Activated naive CD8-positive, alpha-beta T cell treated with anti-CD3 and anti-CD28 coated beads for 36 hours (primary cell): ENCODE results near the gene USHBP1. TPM values are rescaled to one million over a fixed set of nuclear protein-coding genes. Genes with fewer than 3 reads are reported as not detected.
A peak's percentile ranks its signal among the peaks of the same experiment; 100 is the strongest.

ENCODE experiments used
- DNase-seq: peaks from one replicate; pipeline ENCODE4 v3.0.0; 2021
- H3K27ac Mint-ChIP-seq: one replicate; pipeline ENCODE4 v1.8.0; 2022; ENCODE audit warnings: mild to moderate bottlenecking, moderate library complexity, mixed read lengths
- H3K27me3 Mint-ChIP-seq: one replicate; pipeline ENCODE4 v1.8.0; 2022; ENCODE audit warnings: mild to moderate bottlenecking, mixed read lengths
- H3K36me3 Mint-ChIP-seq: one replicate; pipeline ENCODE4 v1.8.0; 2021; ENCODE audit warnings: mild to moderate bottlenecking, mixed read lengths
- H3K4me1 Mint-ChIP-seq: one replicate; pipeline ENCODE4 v1.8.0; 2021; ENCODE audit warnings: mixed read lengths
- H3K4me3 Mint-ChIP-seq: one replicate; pipeline ENCODE4 v1.8.0; 2022; ENCODE audit warnings: mild to moderate bottlenecking, moderate library complexity, mixed read lengths
- H3K9me3 Mint-ChIP-seq: one replicate; pipeline ENCODE4 v1.8.0; 2022; ENCODE audit warnings: mixed read lengths
- total RNA-seq, 2 experiments: library from RNA; stranded (reverse); gene quantifications; one replicate each; pipeline ENCODE4 v1.2.3, GENCODE V29; 2021

USHBP1 gene
- total RNA-seq, 2 experiments from 2014 or later: not detected

DNA sequence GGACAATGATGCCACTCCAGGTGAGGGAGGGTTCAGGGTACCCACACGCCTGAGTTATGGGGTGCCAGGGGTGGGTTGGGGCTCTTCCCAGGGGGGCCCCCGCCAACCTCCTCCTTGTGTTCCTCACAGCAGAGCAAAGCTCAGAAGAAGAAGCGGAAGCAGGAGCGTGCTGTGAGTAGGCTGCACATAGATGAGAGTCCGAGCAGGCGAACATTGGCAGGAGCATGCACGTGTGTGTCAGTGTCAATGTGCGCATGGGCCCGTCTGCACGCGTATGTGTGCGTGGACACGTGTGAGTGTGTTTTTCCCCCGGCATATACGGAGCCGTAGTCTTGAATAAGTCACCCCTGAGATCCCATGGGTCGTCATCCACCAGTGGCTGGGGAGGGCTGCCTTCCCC, 61.8 kb downstream of the USHBP1 start:
- H3K27ac Mint-ChIP-seq: no peak overlapping the region
- H3K4me1 Mint-ChIP-seq: no peaks in the 10 kb centered on the region
- no peaks in the 10 kb centered on the region for H3K9me3 Mint-ChIP-seq
- DNase-seq: no peak
- no peak overlapping the region for H3K4me3 Mint-ChIP-seq
- peaks cover 33% of the 10 kb centered on the region for H3K36me3 Mint-ChIP-seq
- H3K27me3 Mint-ChIP-seq: no peaks in the 10 kb centered on the region

DNA sequence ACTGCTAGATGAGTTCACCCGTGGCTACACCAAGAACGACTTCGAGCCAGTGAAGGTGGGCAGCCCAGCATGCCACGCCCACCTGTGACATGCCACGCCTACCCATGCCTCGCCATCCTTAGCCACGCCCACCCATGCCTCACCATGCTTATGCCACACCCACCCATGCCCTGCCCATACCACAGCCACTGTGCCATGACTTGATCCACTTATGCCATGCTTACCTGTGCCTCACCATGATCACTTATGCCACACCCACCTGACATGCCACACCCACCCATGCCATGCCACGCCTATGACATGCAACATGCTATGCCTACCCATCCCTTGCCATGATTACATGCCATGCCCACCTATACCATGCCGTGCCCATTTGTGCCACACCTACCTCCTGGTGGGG, 62.3 kb downstream of the USHBP1 start:
- no peaks in the 10 kb centered on the region for H3K9me3 Mint-ChIP-seq
- no peak overlapping the region for H3K4me3 Mint-ChIP-seq
- peak overlapping the region; percentile 31 for H3K27ac Mint-ChIP-seq
- no peaks in the 10 kb centered on the region for H3K4me1 Mint-ChIP-seq
- H3K36me3 Mint-ChIP-seq: peaks cover 36% of the 10 kb centered on the region
- DNase-seq: peak; percentile 20
- H3K27me3 Mint-ChIP-seq: no peaks in the 10 kb centered on the region

DNA sequence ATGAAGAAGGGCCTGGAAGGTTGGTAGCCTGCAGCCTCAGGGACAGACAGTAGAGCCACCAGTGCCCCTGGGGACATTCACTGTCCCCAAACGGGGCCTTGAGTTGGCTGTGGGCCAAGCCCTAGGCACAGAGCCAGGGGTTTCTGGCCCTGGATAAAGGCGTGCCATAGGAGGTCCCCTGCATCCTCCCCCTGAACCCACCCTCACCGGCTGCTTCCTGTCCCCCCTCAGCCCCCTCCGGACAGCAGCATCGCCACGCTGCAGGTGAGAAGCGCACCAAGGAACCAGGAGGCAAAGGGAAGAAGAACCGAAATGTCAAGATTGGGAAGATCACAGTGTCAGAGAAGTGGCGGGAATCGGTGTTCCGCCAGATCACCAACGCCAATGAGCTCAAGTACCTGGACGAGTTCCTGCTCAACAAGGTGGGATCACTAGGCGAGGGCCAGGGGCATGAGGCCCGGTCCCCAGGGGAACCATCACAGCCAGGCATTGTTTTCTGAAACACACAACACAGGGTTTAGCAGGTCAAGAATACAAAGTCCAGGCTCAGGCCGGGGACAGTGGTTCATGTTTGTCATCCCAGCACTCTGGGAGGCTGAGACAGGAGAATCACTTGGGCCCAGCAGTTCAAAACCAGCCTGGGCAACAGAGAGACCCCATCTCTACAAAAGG, 64.0 kb downstream of the USHBP1 start:
- Mint-ChIP-seq H3K36me3 (peaks cover 37% of the 10 kb centered on the region), H3K27ac (no peak overlapping the region), H3K27me3 (no peaks in the 10 kb centered on the region), H3K4me1 (no peaks in the 10 kb centered on the region), H3K9me3 (no peaks in the 10 kb centered on the region), H3K4me3 (no peak overlapping the region)
- DNase-seq: no peak

Other genes with a start within 250 kb of the USHBP1 start
- gene CPAMD8, start 237.9 kb downstream of the USHBP1 start, total RNA-seq: under 1 TPM; 0.41 to 0.42 TPM
- 10 to 100 TPM; 43.1 to 46.0 TPM for gene HAUS8, start 189.3 kb downstream of the USHBP1 start, total RNA-seq
- gene MYO9B, start 189.0 kb downstream of the USHBP1 start, total RNA-seq: 10 to 100 TPM; 84.3 to 86.9 TPM
- gene USE1, start 49.4 kb downstream of the USHBP1 start, total RNA-seq: 10 to 100 TPM; 26.5 to 27.1 TPM
- 10 to 100 TPM; 11.9 to 12.6 TPM for gene OCEL1, start 38.5 kb downstream of the USHBP1 start, total RNA-seq
- gene NR2F6, start 18.8 kb downstream of the USHBP1 start, total RNA-seq: 1 to 10 TPM; 6.9 to 7.1 TPM
- 100 to 1,000 TPM; 107 to 112 TPM for gene BABAM1, start 2.7 kb upstream of the USHBP1 start, total RNA-seq
- 10 to 100 TPM; 22.9 to 23.2 TPM for gene ANKLE1, start 17.2 kb upstream of the USHBP1 start, total RNA-seq
- 1 to 10 TPM; 4.1 to 4.9 TPM for gene ABHD8, start 38.7 kb upstream of the USHBP1 start, total RNA-seq
- gene MRPL34, start 41.1 kb upstream of the USHBP1 start, total RNA-seq: 100 to 1,000 TPM; 122 to 128 TPM
- 10 to 100 TPM; 41.0 to 43.6 TPM for gene DDA1, start 44.8 kb upstream of the USHBP1 start, total RNA-seq
- 1 to 10 TPM; 2.5 to 2.7 TPM for gene ANO8, start 70.1 kb upstream of the USHBP1 start, total RNA-seq
- gene GTPBP3, start 72.8 kb upstream of the USHBP1 start, total RNA-seq: 10 to 100 TPM; 49.0 to 49.6 TPM
- gene PLVAP, start 112.6 kb upstream of the USHBP1 start, total RNA-seq: not detected
- gene CCDC194, start 129.5 kb upstream of the USHBP1 start, total RNA-seq: 1 to 10 TPM in 1 of 2 experiments, under 1 TPM in 1; 0.96 to 1.6 TPM
- gene BST2, start 140.9 kb upstream of the USHBP1 start, total RNA-seq: 10 to 100 TPM; 92.6 to 98.6 TPM
- 10 to 100 TPM; 26.4 to 27.4 TPM for gene MVB12A, start 155.3 kb upstream of the USHBP1 start, total RNA-seq
- not detected for gene TMEM221, start 183.9 kb upstream of the USHBP1 start, total RNA-seq
- not detected for gene NXNL1, start 196.2 kb upstream of the USHBP1 start, total RNA-seq
- 1 to 10 TPM; 2.6 to 2.8 TPM for gene SLC27A1, start 205.8 kb upstream of the USHBP1 start, total RNA-seq
- gene PGLS, start 246.9 kb upstream of the USHBP1 start, total RNA-seq: 10 to 100 TPM; 55.0 to 58.4 TPM